GM12878 (cell line): ENCODE measurements around the gene NPPB. TPM values are rescaled to one million over a fixed set of nuclear protein-coding genes. Genes with fewer than 3 reads are reported as not detected.

Experiments used
- ATAC-seq: fragments of 200-7000 bp; cut with Tn5 transposase; 3 replicates; pipeline ENCODE4 v1.9.1; 2020; ENCODE audit warnings: mild to moderate bottlenecking, moderate library complexity
- Bru-seq: library from RNA; stranded (reverse); fragments of 400-500 nt; gene quantifications from one replicate; lab custom pipeline; 2021; lab: Mats Ljungman, UMichigan
- BruChase-seq, 2 experiments: library from RNA; stranded (reverse); fragments of 400-500 nt; gene quantifications; one replicate each; lab custom pipeline; 2021; lab: Mats Ljungman, UMichigan
- BruUV-seq: library from RNA; stranded (reverse); fragments of 400-500 nt; replicated peaks from 2 replicates; lab custom pipeline; 2021; lab: Mats Ljungman, UMichigan
- CTCF ChIA-PET: fragments of 300-600 bp; sonication (Branson Sonifier 250); formaldehyde crosslinking; extraction: SDS; loops from one replicate; lab custom pipeline; 2021; ENCODE audit warnings: inconsistent platforms; lab: Yijun Ruan, JAX
- POLR2A ChIA-PET: fragments of 350-600 bp; formaldehyde crosslinking; extraction: SDS; loops from one replicate; lab custom pipeline; 2021; ENCODE audit warnings: inconsistent platforms; lab: Charles Lee
- RAD21 ChIA-PET: fragments of 300-600 bp; sonication (Branson Sonifier 250); formaldehyde crosslinking; loops from one replicate; lab custom pipeline; 2023; ENCODE audit warnings: antibody characterized with exemption; ENCODE audit not compliant: unreplicated experiment; lab: Charles Lee
- SMC1A ChIA-PET: fragments of 300-600 bp; sonication (Branson Sonifier 250); formaldehyde crosslinking; loops from one replicate; lab custom pipeline; 2023; ENCODE audit not compliant: unreplicated experiment, uncharacterized antibody; lab: Charles Lee
- DNase-seq: peaks from one replicate; pipeline ENCODE4 v3.0.0-alpha.2; 2011; ENCODE audit warnings: low read depth, low spot score
- FAIRE-seq: peaks from 3 replicates; lab custom pipeline; 2011; peaks lifted over from hg19 to GRCh38; lab: Jason Lieb, UNC
- H2AFZ ChIP-seq: 2 replicates; pipeline ENCODE4 v1.6.0; 2011; ENCODE audit warnings: low read depth, low read length, control low read depth; ENCODE audit not compliant: control insufficient read depth
- H3K27ac ChIP-seq: 2 replicates; pipeline ENCODE4 v1.5.1; 2011; ENCODE audit warnings: control low read depth; ENCODE audit not compliant: control insufficient read depth, insufficient read depth
- H3K27me3 ChIP-seq, 2 experiments: replicated peaks in 1 of 2; 2 replicates each; pipeline versions ENCODE4 v1.6.0 to v1.6.1; 2011; ENCODE audit warnings: low read length in 1 of 2; ENCODE audit not compliant: control insufficient read depth in 2 of 2, insufficient read depth in 2 of 2
- H3K36me3 ChIP-seq, 2 experiments: 2 replicates each; pipeline ENCODE4 v1.5.1; 2011; ENCODE audit warnings: low read length in 1 of 2; ENCODE audit not compliant: control insufficient read depth in 2 of 2, insufficient read depth in 2 of 2
- H3K4me1 ChIP-seq: 2 replicates; pipeline ENCODE4 v1.6.1; 2011; ENCODE audit warnings: mild to moderate bottlenecking, low read length, moderate library complexity, mixed read lengths; ENCODE audit not compliant: control insufficient read depth, insufficient read depth
- H3K4me2 ChIP-seq: 2 replicates; pipeline ENCODE4 v1.6.0; 2011; ENCODE audit warnings: control low read depth; ENCODE audit not compliant: control insufficient read depth, insufficient read depth
- H3K4me3 ChIP-seq: fragments of 200-600 bp; sonication (generic); 2 replicates; pipeline ENCODE4 v1.5.1; 2016
- H3K79me2 ChIP-seq: 2 replicates; pipeline ENCODE4 v1.6.0; 2011; ENCODE audit warnings: low read length; ENCODE audit not compliant: control insufficient read depth, insufficient read depth
- H3K9ac ChIP-seq: 2 replicates; pipeline ENCODE4 v1.8.0; 2011; ENCODE audit warnings: low read length, control low read depth, mixed read lengths; ENCODE audit not compliant: control insufficient read depth, insufficient read depth
- H3K9me3 ChIP-seq: replicated peaks from 3 replicates; pipeline ENCODE4 v1.5.1; 2011; ENCODE audit warnings: mild to moderate bottlenecking, low read length; ENCODE audit not compliant: control insufficient read depth, insufficient read depth
- H4K20me1 ChIP-seq: 2 replicates; pipeline ENCODE4 v1.6.0; 2011; ENCODE audit not compliant: control insufficient read depth, insufficient read depth
- CBX5 ChIP-seq: sonication (generic); IDR thresholded peaks from 2 replicates; pipeline ENCODE4 v1.6.1; 2016; ENCODE audit warnings: low read depth, moderate library complexity, mild to moderate bottlenecking, inconsistent platforms
- CEBPB ChIP-seq, 2 experiments: fragments of 150-350 bp in 1 of 2; IDR thresholded peaks; 2 replicates each; pipeline ENCODE4 v1.6.1; 2012 to 2014; ENCODE audit warnings: low read depth in 2 of 2, low read length in 2 of 2, borderline replicate concordance in 1 of 2, inconsistent platforms in 1 of 2
- E2F4 ChIP-seq: IDR thresholded peaks from 2 replicates; pipeline ENCODE4 v1.6.1; 2012; ENCODE audit warnings: low read depth, low read length, improper control_type of control experiment
- ETV6 ChIP-seq, 2 experiments: fragments of 450-650 bp in 1 of 2; IDR thresholded peaks in 1 of 2; conservative IDR thresholded peaks in 1 of 2; 2 replicates each; pipeline ENCODE4 v1.6.1; 2014; ENCODE audit warnings: antibody characterized with exemption in 1 of 2, borderline replicate concordance in 1 of 2, low read depth in 1 of 2, mild to moderate bottlenecking in 1 of 2, moderate library complexity in 1 of 2
- JUND ChIP-seq: IDR thresholded peaks from 2 replicates; pipeline ENCODE4 v1.6.1; 2012; ENCODE audit warnings: low read depth, mild to moderate bottlenecking, low read length, improper control_type of control experiment, moderate library complexity
- KDM1A ChIP-seq: fragments of 200-600 bp; sonication (generic); IDR thresholded peaks from 2 replicates; pipeline ENCODE4 v1.6.1; 2016; ENCODE audit warnings: borderline replicate concordance
- MEF2A ChIP-seq: IDR thresholded peaks from 2 replicates; pipeline ENCODE4 v1.6.1; 2011; ENCODE audit warnings: low read depth, mild to moderate bottlenecking, low read length, moderate library complexity; ENCODE audit not compliant: insufficient read depth
- MYC ChIP-seq: IDR thresholded peaks from 2 replicates; pipeline ENCODE4 v1.6.1; 2011; ENCODE audit warnings: mild to moderate bottlenecking, low read length, moderate library complexity, inconsistent platforms; ENCODE audit not compliant: insufficient read depth, insufficient replicate concordance, insufficient read length, severe bottlenecking
- NR2C1 ChIP-seq: fragments of 450-650 bp; IDR thresholded peaks from 2 replicates; pipeline ENCODE4 v1.6.1; 2017; ENCODE audit warnings: antibody characterized with exemption, mild to moderate bottlenecking, moderate library complexity
- PAX5 ChIP-seq: IDR thresholded peaks from 2 replicates; pipeline ENCODE4 v1.6.1; 2011; ENCODE audit warnings: low read depth, low read length, borderline replicate concordance
- RAD21 ChIP-seq: IDR thresholded peaks from 2 replicates; pipeline ENCODE4 v1.6.1; 2011; ENCODE audit warnings: mild to moderate bottlenecking, low read depth, low read length, moderate library complexity; ENCODE audit not compliant: insufficient read depth
- RELA ChIP-seq: fragments of 450-650 bp; IDR thresholded peaks from 2 replicates; pipeline ENCODE4 v1.8.0; 2014; ENCODE audit warnings: borderline replicate concordance; ENCODE audit not compliant: partially characterized antibody
- SREBF2 ChIP-seq: IDR thresholded peaks from 2 replicates; pipeline ENCODE4 v1.6.1; 2012; ENCODE audit warnings: mild to moderate bottlenecking, low read length
- TCF12 ChIP-seq: IDR thresholded peaks from 2 replicates; pipeline ENCODE4 v1.6.1; 2011; ENCODE audit warnings: low read depth, mild to moderate bottlenecking, low read length
- YY1 ChIP-seq: IDR thresholded peaks from 2 replicates; pipeline ENCODE4 v1.6.1; 2011; ENCODE audit warnings: low read depth, mild to moderate bottlenecking, low read length
- WGBS: methylation state at CpG from one replicate; pipeline ENCODE4 v1.1.6; 2016; ENCODE audit warnings: low lambda C conversion rate; ENCODE audit not compliant: insufficient replicate concordance, insufficient coverage; ENCODE audit errors: missing lambda C conversion rate; 5-methylcytosine and 5-hydroxymethylcytosine counted together
- in situ Hi-C: fragments of 300-500 bp; cut with MboI; formaldehyde crosslinking; loops from 9 replicates; pipeline ENCODE4 v1.14.3; 2018; ENCODE audit warnings: mixed read lengths
- intact Hi-C: fragments of 100-400 bp; cut with micrococcal nuclease; formaldehyde crosslinking; loops from one replicate; pipeline ENCODE4 v1.14.2; 2022; ENCODE audit not compliant: unreplicated experiment
- long read RNA-seq, 2 experiments: library from polyadenylated mRNA; unstranded; transcript quantifications; one replicate each; pipeline ENCODE4 v2.0.0, GENCODE V29; 2019 to 2020
- polyA minus RNA-seq, 3 experiments: library from RNA; depleted of rRNA, polyadenylated mRNA; stranded (reverse); fragments of >200 nt; gene quantifications; 2 replicates each; pipeline ENCODE4 v1.2.3, GENCODE V29; 2011
- polyA plus RNA-seq, 11 experiments: library from polyadenylated mRNA; depleted of rRNA in 4 of 11; unstranded in 6 of 11; stranded (reverse) in 5 of 11; fragments of >200 nt; fragmentation: Nextera tagmentation in 4 of 11; fragmentation: Illumina TruSeq in 1 of 11; extraction: Ambion mirVana in 4 of 11; extraction: Trizol in 1 of 11; gene quantifications; 1 replicate in 1 of 11; 2 replicates in 10 of 11; pipeline versions ENCODE4 v1.2.1 to v1.2.3, GENCODE V29; 2011 to 2016; ENCODE audit warnings: inconsistent platforms in 2 of 11, missing spikeins in 2 of 11, low read depth in 1 of 11
- total RNA-seq, 4 experiments: library from RNA; depleted of rRNA in 3 of 4; stranded (reverse); fragments of >200 nt in 3 of 4; fragmentation: Illumina TruSeq in 1 of 4; extraction: Trizol in 1 of 4; gene quantifications; 2 replicates each; pipeline versions ENCODE4 v1.2.1 to v1.2.3, GENCODE V29; 2013 to 2021
- TF ChIP-seq, protein P1 (sequence below): fragments of 450-650 bp; IDR thresholded peaks from 2 replicates; pipeline ENCODE4 v1.6.1; 2018; ENCODE audit warnings: mild to moderate bottlenecking, low read depth, moderate library complexity; ENCODE audit not compliant: partially characterized antibody

NPPB gene
- total RNA-seq (2013; cell fraction: nucleolus; rRNA removed), result not detected in 2 replicates
- total RNA-seq (2014; rRNA removed) (not detected in 2 replicates), total RNA-seq (2014; rRNA removed; fragmentation: Illumina TruSeq; extraction: Trizol) (not detected in 2 replicates), total RNA-seq (2021) (not detected in 2 replicates), polyA plus RNA-seq (2011; rRNA removed) (not detected in 2 replicates), polyA plus RNA-seq (2014; fragmentation: Illumina TruSeq; extraction: Trizol) (not detected in 2 replicates), polyA plus RNA-seq (2014; fragmentation: Nextera tagmentation; extraction: Ambion mirVana) (not detected), polyA plus RNA-seq (2014; rRNA removed) (not detected in 2 replicates), polyA plus RNA-seq (2016; fragmentation: Nextera tagmentation; extraction: Ambion mirVana) (not detected), polyA minus RNA-seq (2011; rRNA and poly(A)+ RNA removed) (not detected in 2 replicates), Bru-seq, nascent RNA (not detected), BruChase-seq, experiment 1, labeled RNA remaining after a 6-hour chase (not detected), BruChase-seq, experiment 2, labeled RNA remaining after a 2-hour chase (not detected)
- not detected for polyA plus RNA-seq (2011; ENCODE audit: low read depth)
- not detected in 2 replicates for polyA plus RNA-seq (2011; cell fraction: cytosol; rRNA removed)
- not detected in 2 replicates for polyA plus RNA-seq (2011; cell fraction: nucleus; rRNA removed)
- 0.18 TPM in 1 of 2 replicates, not detected in the other for polyA plus RNA-seq (2012)
- not detected in 2 replicates for polyA minus RNA-seq (2011; cell fraction: cytosol; rRNA and poly(A)+ RNA removed)
- polyA minus RNA-seq (2011; cell fraction: nucleus; rRNA and poly(A)+ RNA removed), result not detected in 2 replicates
- long read RNA-seq, experiment 1, result 0 reads
- long read RNA-seq, experiment 2, result 0 reads

DNA sequence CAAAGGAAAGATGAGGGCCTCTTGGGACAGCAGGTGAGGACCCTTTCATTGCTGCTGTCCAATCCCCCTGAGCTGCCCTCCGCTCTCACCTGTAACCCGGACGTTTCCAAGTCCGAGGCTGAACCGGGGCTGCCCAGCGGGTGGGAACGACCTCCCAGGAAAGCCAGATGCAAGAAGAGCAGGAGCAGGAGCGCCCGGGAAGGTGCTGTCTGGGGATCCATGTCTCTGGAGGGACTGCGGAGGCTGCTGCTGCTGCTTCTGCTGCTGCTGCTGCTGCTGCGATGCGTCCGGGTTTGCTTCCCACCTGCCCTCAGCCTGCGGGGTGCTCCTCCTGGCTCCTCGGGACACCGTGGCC lies at the start of gene NPPB:
Gene NPPB, minus strand, starts transcription at position 333 of the 355 bp plus-strand sequence. Its CDS starts 112 bp downstream, at position 221.
- peaks cover 5 to 12% of the 10 kb centered on the region in 2 experiments; a peak in 3 of 4 replicates for H3K27me3 ChIP-seq
- TF ChIP-seq ETV6 (conservative IDR thresholded peaks at IDR 0.05 in 1 of 2, IDR thresholded peaks at IDR 0.05 in 1 of 2; ENCODE audit: borderline replicate concordance in 1 of 2, low read depth in 1 of 2) (no peak), CEBPB (IDR thresholded peaks at IDR 0.05; ENCODE audit: borderline replicate concordance in 1 of 2, low read depth in 2 of 2, low read length in 2 of 2) (no peak), SREBF2 (no peak), KDM1A (no peak), JUND (no peak), RAD21 (no peak), TCF12 (no peak), PAX5 (no peak), YY1 (no peak), NR2C1 (no peak), MEF2A (no peak), E2F4 (no peak), MYC (no peak), CBX5 (no peak), RELA (no peak)
- TF ChIP-seq, protein P1, sequence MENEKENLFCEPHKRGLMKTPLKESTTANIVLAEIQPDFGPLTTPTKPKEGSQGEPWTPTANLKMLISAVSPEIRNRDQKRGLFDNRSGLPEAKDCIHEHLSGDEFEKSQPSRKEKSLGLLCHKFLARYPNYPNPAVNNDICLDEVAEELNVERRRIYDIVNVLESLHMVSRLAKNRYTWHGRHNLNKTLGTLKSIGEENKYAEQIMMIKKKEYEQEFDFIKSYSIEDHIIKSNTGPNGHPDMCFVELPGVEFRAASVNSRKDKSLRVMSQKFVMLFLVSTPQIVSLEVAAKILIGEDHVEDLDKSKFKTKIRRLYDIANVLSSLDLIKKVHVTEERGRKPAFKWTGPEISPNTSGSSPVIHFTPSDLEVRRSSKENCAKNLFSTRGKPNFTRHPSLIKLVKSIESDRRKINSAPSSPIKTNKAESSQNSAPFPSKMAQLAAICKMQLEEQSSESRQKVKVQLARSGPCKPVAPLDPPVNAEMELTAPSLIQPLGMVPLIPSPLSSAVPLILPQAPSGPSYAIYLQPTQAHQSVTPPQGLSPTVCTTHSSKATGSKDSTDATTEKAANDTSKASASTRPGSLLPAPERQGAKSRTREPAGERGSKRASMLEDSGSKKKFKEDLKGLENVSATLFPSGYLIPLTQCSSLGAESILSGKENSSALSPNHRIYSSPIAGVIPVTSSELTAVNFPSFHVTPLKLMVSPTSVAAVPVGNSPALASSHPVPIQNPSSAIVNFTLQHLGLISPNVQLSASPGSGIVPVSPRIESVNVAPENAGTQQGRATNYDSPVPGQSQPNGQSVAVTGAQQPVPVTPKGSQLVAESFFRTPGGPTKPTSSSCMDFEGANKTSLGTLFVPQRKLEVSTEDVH, result no peak
- DNase-seq (no peak), ATAC-seq (no peak), FAIRE-seq (no peak)
- ChIA-PET SMC1A (no interaction called here), CTCF (no interaction called here), POLR2A (no interaction called here), RAD21 (no interaction called here)
- H3K9ac ChIP-seq, result no peak within 1 kb of the TSS
- intact Hi-C loops, result no loop called here
- in situ Hi-C loops, result no loop called here
- no peaks in the 10 kb centered on the region for H4K20me1 ChIP-seq
- H3K36me3 ChIP-seq, result no peaks in the 10 kb centered on the region
- no peak within 1 kb of the TSS for H3K4me3 ChIP-seq
- no peaks in the 10 kb centered on the region for H3K4me1 ChIP-seq
- H2AFZ ChIP-seq, result no peak within 1 kb of the TSS
- WGBS, result 55% methylated on average over 16 of the region's 16 CpGs
- no peaks in the 10 kb centered on the region for H3K9me3 ChIP-seq
- H3K79me2 ChIP-seq, result no peaks in the 10 kb centered on the region
- H3K27ac ChIP-seq, result no peak within 1 kb of the TSS
- H3K4me2 ChIP-seq, result no peak within 1 kb of the TSS
- no TSS peak for BruUV-seq
